ENCODE data around the gene MRPL47.

Gene MRPL47

DNA sequence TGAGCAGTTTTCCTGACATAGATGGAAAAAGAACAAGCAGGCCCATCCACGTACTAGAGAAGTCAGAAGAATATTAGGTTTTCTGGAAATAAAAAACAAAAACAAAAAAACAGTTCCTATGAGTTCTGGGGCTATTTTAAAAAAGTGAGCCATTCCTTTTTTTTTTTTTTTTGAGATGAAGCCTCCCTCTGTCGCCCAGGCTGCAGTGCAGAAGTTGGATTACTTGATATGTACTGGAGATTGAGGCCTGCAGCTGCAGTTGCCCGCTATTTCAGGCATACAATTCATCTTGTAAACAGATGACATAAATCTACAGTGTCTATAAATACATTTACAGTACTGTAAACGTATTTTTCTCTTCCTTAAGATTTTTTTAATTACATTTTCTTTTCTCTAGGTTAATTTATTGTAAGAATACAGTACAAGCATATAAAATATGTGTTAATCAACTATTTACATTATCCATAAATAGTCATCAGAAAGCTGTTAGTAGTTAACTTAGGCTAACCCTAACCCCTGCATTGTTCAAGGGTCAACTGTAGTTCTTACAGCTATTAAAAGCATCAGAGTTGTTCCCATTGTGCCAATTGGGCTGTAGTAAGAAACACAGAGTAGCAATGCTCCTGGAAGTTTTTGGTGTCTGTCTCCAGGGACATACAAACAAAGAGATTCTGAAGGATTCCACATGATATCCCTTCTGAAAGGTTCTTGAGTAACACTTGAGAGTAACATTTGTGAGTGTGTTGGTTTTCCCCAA lies 52.9 kb downstream of the MRPL47 start:
- TF ChIP-seq, protein P1, sequence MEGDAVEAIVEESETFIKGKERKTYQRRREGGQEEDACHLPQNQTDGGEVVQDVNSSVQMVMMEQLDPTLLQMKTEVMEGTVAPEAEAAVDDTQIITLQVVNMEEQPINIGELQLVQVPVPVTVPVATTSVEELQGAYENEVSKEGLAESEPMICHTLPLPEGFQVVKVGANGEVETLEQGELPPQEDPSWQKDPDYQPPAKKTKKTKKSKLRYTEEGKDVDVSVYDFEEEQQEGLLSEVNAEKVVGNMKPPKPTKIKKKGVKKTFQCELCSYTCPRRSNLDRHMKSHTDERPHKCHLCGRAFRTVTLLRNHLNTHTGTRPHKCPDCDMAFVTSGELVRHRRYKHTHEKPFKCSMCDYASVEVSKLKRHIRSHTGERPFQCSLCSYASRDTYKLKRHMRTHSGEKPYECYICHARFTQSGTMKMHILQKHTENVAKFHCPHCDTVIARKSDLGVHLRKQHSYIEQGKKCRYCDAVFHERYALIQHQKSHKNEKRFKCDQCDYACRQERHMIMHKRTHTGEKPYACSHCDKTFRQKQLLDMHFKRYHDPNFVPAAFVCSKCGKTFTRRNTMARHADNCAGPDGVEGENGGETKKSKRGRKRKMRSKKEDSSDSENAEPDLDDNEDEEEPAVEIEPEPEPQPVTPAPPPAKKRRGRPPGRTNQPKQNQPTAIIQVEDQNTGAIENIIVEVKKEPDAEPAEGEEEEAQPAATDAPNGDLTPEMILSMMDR (IDR thresholded peaks at IDR 0.05; ENCODE audit: low read depth, low read length) = no peak
- no peak overlapping the region for H3K4me3 ChIP-seq (ENCODE audit: low read depth, low read length)

DNA sequence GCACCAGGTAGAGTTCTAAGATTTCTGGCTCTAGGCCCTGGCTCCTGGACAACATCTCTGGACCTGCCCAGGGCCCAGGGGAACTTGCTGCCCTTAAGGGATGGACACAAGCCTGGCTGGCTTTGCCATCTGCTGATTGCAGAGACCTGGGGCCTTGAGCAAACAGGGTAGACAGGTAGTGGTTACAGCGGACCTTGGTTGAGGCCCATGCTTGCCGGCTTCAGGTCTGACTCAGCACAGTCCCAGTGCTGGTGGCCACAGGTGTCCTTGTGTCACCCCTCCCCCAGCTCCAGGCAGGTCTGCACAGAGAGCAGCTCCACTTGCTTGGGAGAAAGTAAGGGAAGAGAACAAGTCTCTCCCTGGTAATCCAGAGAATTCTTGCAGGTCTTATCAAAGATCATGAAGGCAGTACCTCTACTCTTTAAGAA lies 57.6 kb downstream of the MRPL47 start:
- no peak overlapping the region for H3K4me3 ChIP-seq (ENCODE audit: low read depth, low read length)
- TF ChIP-seq, protein P1 (IDR thresholded peaks at IDR 0.05; ENCODE audit: low read depth, low read length) = no peak

DNA sequence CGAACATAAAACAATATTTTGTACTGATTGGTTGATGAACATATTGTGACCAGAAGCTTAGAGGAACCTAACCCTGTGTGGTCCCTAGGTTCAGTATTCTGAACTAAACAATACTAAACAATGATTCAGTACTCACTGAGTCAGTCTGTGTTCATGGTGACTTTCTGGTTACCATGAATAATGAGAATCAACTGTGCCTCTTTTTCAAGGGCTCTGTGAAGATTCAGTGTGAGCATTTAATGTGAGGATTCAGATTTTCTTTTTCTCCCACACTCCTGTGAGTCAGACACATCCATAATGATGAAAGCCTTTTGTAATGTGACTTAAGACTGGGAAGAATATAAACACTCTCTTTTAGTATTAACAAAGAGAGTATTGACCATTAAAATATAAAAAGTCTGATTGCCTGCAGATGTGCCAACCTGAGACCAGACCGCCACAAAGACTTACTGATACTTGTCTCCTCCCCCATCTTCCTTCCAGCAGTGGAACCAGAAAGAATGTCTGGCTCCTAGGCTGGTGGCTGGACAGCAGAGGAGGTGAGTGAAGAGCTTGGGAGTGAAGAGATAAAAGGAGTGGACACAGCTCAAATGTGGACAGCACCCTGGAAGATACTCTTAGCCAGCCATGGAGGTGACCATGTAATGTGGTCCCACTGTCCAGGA lies 59.3 kb downstream of the MRPL47 start:
- TF ChIP-seq, protein P1 (IDR thresholded peaks at IDR 0.05; ENCODE audit: low read depth, low read length) = no peak

DNA sequence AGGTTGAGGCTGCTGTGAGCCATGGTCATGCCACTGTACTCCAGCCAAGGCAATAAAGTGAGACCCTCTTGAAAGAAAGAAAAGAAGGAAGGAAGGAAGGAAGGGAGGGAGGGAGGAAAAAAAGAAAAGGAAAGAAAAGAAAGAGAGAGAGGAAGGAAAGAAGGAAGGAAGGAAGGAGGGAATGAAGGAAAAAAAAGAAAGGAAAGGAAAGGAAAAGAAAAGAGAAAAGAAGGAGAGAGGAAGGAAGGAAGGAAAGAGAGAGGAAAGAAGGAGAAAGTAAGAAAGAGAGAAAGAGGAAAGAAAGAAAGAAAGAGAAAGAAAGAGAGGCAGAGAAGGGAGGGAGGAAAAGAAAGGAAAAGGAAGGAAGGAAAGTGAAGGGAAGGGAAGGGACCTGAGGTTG lies 62.1 kb downstream of the MRPL47 start:
- H3K4me3 ChIP-seq (ENCODE audit: low read depth, low read length) = no peak overlapping the region
- TF ChIP-seq, protein P1 (IDR thresholded peaks at IDR 0.05; ENCODE audit: low read depth, low read length) = no peak

More for the DNA sequence above, 59.3 kb downstream of the MRPL47 start:
- H3K4me3 ChIP-seq (ENCODE audit: low read depth, low read length) = no peak overlapping the region

DNA sequence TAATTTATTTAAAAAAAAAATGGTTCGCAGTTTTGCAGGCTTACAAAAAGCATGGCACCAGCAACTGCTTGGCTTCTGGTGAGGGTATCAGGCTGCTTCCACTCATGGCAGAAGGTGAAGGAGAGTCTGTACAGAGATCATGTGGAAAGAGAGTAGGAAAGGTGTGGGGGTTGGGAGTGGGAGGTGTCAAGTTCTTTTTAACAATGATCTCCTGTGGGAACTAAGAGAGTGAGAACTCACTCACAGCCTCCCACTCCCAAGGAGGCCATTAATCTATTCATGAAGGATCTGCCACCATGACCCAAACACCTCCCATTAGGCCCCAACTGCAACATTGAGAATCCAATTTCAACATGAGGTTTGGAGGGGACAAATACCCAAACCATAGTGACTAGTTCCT lies 62.8 kb downstream of the MRPL47 start:
- H3K4me3 ChIP-seq (ENCODE audit: low read depth, low read length) = no peak overlapping the region
- TF ChIP-seq, protein P1 (IDR thresholded peaks at IDR 0.05; ENCODE audit: low read depth, low read length) = no peak

DNA sequence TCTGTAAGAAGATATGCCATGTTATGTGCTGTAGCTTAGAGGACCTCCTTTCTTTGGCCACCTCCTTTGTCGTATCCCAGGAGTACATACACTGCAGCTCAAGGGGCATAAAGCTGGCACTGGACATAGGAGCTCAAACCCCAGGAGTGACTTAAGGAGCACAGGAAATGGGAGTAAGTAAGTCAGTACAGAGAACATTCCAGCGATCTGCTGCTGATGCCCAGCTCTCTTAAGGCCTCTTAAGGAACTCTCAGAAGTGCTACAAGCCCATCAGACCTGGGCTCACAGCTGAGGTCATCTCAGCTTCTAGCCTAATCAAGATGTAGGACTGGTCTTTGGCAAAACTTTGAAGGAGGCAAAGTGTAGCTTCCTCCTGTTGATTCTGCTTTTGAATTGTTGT lies 63.3 kb downstream of the MRPL47 start:
- no peak overlapping the region for H3K4me3 ChIP-seq (ENCODE audit: low read depth, low read length)
- TF ChIP-seq, protein P1 (IDR thresholded peaks at IDR 0.05; ENCODE audit: low read depth, low read length) = no peak

All from WI38 (cell line).